GM20431 (cell line): ENCODE measurements around the gene COL18A1.

Experiments used
- in situ Hi-C: fragments of 300-500 bp; cut with MseI, MboI; formaldehyde crosslinking; loops from one replicate; pipeline ENCODE4 v1.15.0; 2020; ENCODE audit warnings: low sequenced_read_pairs; ENCODE audit not compliant: unreplicated experiment

Gene COL18A1

DNA sequence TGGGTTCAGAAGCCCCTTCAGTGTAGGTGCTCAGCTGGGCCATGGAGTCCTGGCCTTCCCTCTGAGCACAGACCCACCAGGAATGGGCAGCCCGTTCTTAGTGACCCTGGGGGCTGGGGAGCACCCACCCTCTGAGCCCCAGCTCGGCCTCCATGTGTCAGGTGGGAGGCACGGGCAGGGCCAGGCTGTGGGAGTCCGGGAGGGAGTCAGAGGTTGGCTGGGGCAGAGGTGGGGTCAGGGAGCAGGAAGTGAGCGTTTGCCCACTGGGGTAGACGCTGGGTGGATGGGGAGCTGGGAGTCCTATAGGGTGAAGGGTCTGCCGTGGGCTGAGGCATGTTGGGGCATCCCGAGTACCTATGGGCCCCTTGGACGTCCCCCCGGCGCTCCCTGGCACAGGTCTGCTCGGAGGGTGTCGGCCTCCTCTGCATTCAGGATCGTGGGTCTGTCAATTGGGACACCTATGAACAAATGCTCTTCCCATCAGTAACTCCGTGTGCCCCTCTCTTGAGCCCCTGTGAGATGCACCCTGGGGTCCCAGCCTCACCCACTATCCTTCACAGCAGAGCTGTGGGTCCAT, 30.5 kb downstream of the COL18A1 start:
- in situ Hi-C loops: loop anchor here (10.0 kb wide), 1 partner anchor 141 kb away; no protein-coding TSS in a partner anchor

DNA sequence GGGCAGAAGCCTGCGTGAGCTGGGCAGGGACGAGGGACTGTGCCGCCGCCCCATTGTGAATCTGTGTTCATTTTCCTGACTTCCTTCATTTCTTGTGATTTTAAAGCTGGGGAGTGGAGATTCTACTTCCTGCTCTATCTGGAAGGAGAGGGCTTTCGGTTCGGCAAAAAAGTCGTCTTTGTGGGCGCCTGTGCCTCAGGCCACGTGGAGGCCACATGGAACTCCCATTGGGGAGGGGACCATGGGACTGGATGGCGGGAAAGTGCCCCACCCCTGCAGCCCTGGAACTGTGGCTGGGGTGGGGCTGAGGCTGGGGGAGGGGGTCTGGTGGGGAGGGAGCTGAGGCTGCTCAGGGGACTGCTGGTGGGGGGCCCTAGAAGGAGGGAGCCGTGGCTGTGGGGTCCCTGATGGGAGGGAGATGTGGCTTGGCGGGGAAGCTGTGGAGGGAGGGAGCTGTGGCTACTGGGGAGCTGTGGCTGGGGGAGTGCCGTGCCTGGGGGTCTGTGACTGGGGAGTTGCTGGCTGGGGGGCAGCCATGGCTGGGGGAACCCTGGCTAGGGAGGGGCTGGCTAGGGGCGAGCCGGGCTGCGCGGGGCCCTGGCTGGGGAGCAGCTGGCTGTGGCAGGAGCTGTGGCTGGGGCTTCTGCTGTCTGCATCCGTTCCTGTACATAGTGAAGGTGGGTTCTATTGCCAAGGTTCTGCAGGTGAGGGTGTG, 31.5 kb downstream of the COL18A1 start:
- in situ Hi-C loops: loop anchor here (10.0 kb wide), 1 partner anchor 142 kb away; no protein-coding TSS in a partner anchor

DNA sequence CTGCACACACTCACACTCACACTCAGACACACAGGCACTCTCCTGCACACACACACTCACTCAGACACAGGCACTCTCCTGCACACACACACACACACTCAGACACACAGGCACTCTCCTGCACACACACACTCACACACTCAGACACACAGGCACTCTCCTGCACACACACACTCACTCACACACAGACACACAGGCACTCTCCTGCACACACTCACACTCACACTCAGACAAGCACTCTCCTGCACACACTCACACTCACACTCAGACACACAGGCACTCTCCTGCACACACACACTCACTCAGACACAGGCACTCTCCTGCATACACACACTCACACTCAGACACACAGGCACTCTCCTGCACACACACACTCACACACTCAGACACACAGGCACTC, 32.9 kb downstream of the COL18A1 start:
- in situ Hi-C loops: loop anchor here (10.0 kb wide), 1 partner anchor 143 kb away; no protein-coding TSS in a partner anchor

DNA sequence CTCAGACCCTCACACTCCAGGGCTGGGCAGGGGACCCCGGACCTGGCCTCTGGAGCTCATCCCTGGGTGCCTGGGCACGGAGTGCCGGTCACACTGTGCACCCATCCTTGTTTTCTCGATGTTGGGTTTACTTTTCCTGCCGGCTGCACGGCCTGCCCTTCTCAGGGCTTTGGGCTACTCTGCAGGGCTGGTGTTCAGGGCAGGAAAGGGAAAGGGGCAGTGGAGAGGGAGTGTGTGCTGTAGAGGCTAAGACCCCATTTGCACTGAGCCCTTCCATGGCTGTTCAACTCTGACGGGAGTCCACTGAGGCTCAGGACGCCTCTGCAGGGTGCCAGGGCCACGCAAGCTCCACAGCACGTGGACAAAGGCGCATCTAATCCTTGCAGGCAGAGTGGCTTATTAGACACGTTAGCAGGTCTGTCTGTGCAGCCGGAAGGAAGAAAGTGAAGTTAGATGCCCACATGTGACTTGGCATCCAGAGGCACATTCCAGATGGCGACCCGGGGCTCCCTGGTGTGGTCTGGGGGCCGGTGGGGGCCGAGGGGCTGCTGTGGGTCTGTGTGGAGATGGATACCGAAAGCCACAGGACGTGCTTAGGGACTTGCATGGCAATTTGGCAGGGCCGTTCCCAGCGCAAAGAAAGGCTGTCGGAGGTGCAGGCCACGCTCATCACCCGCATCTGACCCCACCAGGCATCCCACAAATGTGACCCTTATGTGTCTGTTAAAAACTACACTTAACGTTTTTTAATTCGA, 33.6 kb downstream of the COL18A1 start:
- in situ Hi-C loops: loop anchor here (10.0 kb wide), 1 partner anchor 144 kb away; no protein-coding TSS in a partner anchor

DNA sequence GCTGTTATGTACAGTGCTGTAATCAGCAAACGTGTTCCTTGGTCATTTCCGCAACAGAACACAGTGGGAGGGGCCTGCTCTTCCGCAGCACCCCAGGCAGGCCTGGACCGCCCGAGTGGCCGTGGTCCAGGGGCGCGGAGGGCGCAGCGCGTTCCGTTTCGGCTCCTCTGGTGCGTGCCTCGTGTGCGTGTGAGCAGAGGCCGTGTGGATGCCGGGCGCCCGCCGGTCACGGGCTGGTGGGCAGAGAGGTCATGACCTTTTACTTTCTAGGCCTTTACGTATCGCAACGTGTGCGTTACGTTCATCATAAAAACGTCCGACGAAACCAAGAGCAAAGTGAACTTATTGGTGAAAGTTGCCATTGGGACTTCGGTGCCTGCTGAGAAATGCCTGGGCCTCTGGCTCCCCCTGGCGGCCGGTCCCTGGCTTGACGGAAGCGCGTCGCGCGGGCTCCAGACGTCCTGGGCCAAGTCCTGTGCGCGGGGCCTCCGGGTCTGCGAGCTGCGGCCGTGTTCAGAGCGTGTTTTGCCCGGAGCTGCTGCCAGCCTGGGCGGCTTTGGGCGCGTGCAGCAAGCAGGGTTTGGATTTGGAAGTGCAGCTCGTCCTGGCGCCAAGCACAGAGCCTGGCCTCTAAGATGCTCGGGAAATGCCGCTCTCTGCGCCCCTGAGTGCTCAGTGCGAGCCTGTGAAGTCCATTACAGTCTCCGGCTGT, 34.4 kb downstream of the COL18A1 start:
- in situ Hi-C loops: loop anchor here (10.0 kb wide), 1 partner anchor 145 kb away; no protein-coding TSS in a partner anchor

DNA sequence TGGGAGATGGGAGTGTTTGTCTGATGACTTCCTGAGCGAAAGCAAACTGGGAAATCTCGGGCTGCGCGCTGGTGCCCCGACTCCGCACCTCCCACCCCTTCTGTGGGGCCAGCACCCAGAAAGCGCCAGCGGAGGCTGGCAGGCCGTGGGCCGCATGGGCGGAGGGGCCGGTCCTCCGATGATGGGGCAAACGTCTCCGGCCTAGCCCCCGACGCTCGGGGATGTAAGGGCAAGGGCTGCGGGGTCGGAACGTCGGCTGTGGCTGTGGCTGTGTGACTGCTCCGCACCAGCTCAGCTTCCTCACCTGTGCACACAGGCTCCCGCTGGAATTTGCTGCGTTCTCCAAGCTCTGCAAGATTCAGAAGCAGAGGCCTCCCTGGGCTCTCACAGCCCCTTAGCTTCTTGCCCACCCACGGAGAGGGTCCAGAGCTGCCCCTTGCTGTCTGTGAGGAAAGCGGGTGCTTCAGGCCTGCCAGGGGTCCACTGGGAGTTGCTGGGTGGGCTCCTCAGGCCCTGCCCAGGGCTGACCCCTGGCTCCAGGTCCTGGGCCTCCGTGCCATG, 35.0 kb downstream of the COL18A1 start:
- in situ Hi-C loops: loop anchor here (10.0 kb wide), 2 partner anchors 145 to 295 kb away; no protein-coding TSS in a partner anchor

DNA sequence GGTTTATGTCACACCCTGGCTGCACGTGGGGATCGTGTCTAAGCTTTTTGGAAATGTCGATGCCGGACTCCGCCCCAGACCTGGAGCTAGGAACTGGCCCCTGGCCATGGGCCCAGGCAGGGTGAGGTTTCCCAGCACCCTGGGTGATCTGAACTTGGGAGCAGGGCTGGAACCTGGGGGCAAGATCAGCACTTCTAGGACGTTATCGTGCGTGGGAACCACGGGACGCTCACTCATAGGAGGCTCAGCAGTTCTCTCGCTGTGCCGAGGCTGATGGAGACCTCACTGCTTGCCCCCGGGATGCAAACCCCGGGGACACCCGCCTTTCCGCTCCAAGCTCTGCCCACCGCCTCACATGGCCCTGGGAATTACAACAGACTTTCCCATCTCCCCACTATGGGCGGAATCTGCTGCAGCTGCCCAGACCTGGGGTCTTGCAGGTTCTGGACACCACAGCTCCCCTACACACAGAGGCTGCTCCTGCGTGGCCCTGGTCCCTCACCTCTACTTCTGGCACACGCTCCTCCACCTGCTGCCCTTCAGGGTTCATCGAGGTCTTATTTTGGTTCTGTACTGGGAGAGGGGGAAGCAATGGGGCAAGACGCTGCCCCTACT, 35.9 kb downstream of the COL18A1 start:
- in situ Hi-C loops: loop anchor here (10.0 kb wide), 1 partner anchor 296 kb away; no protein-coding TSS in a partner anchor

DNA sequence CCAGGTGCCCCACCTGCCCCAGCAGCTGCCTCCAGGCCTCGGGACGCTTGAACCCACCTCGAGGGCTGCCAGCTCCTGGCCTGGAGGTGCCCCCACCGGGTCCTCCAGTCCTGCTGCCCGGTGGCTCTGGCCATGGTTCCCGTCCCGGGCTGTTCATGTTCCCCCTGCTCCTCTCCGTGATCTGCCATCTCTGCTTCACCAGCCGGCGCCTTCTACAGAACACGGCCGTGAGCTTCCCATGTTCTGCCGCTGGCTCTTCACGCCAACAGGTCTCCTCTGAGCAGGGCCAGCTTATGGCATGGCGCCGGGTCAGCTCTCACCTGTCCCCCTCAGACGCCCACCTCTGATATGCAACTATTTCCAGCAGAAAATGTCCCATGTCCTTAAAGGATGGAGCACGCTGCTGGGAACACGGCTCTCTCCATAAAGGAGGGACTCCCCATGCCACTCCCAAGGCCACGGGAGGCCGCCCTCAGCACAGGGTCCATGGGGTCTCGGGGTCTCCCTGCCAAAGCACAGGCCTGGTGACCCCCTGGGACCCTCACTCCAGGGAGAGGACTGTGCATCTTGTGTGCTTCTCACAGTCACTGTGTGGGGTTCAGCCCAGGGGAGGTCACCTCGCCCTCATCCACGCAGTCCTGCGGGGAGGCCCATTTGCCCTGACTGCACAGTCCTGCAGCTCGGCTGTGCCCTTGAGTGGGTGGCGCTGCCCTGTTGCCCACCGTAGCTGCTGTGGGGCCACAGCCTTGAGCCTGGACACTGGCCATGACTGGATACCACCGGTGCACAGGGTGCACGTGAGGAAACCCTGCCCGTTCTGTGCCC, 36.7 kb downstream of the COL18A1 start:
- in situ Hi-C loops: loop anchor here (10.0 kb wide), 1 partner anchor 297 kb away; no protein-coding TSS in a partner anchor

DNA sequence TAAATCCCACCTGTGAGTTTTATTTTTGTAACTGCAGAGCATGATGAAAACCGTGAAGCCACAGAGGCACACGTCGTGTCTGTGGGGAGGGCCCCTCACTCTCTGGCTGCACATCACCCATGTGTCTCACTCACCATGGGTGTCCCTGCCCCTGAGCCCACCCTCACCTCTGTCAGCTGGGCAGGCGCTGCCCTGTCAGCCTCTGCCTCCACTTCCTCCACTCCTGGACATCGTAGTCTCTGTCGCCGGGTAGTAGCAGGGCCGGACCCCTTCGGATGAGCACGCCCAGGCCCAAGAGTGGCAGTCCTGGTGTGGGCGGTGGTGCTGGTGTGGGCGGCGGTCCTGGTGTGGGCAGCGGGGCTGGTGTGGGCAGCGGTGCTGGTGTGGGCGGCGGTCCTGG, 37.3 kb downstream of the COL18A1 start:
- in situ Hi-C loops: loop anchor here (10.0 kb wide), 1 partner anchor 297 kb away; no protein-coding TSS in a partner anchor

DNA sequence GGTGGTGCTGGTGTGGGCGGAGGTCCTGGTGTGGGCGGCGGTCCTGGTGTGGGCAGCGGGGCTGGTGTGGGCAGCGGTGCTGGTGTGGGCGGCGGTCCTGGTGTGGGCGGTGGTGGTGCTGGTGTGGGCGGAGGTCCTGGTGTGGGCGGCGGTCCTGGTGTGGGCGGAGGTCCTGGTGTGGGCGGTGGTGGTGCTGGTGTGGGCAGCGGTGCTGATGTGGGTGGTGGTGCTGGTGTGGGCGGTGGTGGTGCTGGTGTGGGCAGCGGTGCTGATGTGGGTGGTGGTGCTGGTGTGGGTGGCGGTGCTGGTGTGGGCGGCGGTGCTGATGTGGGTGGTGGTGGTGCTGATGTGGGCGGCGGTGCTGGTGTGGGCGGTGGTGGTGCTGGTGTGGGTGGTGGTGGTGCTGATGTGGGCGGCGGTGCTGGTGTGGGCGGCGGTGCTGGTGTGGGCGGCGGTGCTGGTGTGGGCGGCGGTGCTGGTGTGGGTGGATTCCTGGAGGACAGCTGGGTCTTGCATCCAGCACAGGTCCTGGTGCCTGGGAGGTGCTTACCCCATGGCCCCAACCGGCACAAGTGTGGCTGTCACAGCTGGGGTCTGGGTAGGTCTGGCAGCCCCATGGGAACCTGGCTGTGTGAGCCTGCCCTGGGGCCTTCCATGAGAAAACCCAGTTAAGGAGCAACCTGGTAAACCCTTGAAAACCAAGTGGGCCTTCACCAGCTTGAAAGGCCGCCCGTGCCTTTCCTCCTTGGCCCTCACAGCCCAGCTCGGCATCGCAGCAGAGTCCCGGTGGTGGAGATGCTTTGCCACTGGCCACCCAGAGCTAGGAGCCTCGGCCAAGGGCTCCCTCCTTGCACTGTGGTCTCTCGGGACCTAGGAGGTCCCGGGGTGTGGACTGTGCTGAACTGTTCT, 38.0 kb downstream of the COL18A1 start:
- in situ Hi-C loops: loop anchor here (10.0 kb wide), 1 partner anchor 298 kb away; no protein-coding TSS in a partner anchor

DNA sequence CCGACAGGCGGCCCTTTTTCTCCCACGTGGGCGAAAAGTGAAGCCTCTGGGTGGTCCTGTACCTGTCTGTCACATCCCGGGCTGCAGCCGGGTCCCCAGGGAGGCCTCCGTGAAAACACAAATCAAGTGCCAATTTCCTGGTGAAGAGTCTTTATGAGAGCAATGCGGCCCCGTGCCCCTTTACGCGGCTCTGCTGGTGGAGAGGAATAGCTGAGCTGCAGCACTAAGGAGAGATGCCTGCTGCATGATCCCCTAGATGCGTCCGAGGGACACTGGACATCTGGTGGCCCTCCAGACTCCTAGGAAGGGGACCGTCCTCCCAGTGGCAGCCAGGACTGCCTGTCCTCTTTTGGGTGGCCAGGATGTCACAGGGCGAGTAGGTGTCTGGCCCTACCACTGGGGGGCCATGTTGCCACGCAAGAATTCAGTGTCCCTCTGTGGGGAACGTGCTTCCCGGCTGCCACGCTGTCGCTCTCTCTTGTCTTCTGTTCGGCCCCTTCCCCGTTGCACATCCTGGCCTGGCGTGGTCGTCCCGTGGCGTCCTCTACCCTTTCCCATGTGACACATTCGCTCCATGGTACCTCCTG, 38.7 kb downstream of the COL18A1 start:
- in situ Hi-C loops: loop anchor here (10.0 kb wide), 1 partner anchor 299 kb away; no protein-coding TSS in a partner anchor

DNA sequence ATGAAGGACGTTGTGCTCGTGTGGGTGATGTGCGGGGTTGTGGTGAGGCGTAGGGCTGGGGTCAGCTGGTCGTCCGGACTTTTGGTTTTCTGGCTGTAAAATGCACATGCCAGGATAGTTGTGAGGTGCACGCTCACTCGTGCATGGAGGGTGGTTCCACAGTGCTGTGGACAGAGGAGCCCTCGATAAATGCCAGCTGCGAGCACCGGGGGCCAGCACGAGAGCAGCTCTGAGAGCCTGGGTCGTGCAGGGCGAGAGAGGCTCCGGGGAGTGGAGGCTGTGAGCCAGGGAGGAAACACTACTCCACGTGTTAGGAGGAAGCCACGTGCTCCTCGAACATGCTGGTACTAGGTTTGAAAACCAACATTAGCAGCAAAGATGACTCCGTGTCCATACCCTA, 39.4 kb downstream of the COL18A1 start:
- in situ Hi-C loops: loop anchor here (10.0 kb wide), 1 partner anchor 300 kb away; no protein-coding TSS in a partner anchor

DNA sequence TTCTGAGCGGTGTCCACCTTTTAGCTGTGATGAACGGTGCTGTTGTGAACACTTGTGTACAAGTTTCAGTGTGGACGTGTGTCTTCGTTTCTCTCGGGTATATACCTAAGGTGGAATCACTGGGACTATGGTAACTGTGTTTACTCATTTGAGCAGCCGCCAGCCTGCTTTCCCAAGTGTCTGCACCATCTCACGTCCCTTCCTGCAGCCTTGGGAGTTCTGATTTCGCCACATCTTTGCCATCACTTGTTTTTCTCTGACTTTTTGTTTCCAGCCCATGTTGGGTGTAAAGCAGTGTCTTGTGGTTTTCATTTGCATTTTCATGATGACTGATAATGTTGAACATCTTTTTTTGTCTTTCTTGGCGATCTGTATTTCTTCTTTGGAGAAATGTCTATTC, 40.4 kb downstream of the COL18A1 start:
- in situ Hi-C loops: loop anchor here (10.0 kb wide), 1 partner anchor 301 kb away; no protein-coding TSS in a partner anchor

DNA sequence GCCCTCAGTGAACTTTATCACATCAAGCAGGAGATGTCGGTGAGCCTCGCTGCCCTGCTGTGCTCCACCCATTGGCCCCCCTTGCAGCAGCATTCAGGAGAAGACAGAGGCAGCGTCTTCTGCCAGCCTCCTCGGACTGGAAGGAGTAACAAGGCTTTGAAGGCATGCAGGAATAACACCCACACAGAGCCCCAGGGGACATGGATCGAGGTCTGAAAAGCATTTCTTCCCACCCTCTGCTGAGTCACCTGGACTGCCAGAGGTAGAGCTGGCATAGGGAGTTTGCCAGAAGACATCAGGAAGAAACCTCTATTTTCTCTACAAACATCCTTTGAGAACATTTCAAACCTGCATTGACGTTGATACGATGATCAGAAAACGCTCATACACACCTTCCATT, 42.9 kb downstream of the COL18A1 start:
- in situ Hi-C loops: loop anchor here (10.0 kb wide), 1 partner anchor 303 kb away; no protein-coding TSS in a partner anchor

DNA sequence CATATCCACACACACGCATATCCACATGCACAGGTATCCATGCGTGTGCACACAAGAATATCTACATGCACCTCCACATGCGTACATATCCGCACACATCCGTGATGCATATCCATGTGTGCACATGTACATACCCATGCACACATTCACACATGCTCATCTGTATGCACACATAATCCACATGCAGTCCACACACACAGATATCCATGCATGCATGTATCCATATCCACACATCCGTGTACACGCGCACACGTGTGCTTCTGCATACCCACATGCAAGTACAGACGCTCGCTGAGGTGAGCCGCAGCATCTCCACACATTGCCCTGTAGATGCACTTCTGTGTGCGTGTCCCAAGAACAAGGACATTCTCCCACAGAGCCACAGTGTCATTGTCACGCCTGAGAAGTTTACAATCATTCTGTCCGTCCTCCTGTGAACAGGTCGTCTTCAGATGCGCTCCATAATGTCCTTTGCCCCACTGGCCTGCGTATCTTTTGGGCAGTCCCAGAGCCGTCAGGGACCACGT, 43.4 kb downstream of the COL18A1 start:
- in situ Hi-C loops: loop anchor here (10.0 kb wide), 1 partner anchor 304 kb away; no protein-coding TSS in a partner anchor
